Measurements from ENCODE around the gene RIMBP2. TPM values are rescaled to one million over a fixed set of nuclear protein-coding genes. Genes with fewer than 3 reads are reported as not detected.
A peak's percentile ranks its signal among the peaks of the same experiment; 100 is the strongest.

Gene RIMBP2
- total and polyA plus RNA-seq, 9 of the 15 experiments (the other 6 are each of a cell fraction or from before 2014, with no cell fraction given): not detected

DNA sequence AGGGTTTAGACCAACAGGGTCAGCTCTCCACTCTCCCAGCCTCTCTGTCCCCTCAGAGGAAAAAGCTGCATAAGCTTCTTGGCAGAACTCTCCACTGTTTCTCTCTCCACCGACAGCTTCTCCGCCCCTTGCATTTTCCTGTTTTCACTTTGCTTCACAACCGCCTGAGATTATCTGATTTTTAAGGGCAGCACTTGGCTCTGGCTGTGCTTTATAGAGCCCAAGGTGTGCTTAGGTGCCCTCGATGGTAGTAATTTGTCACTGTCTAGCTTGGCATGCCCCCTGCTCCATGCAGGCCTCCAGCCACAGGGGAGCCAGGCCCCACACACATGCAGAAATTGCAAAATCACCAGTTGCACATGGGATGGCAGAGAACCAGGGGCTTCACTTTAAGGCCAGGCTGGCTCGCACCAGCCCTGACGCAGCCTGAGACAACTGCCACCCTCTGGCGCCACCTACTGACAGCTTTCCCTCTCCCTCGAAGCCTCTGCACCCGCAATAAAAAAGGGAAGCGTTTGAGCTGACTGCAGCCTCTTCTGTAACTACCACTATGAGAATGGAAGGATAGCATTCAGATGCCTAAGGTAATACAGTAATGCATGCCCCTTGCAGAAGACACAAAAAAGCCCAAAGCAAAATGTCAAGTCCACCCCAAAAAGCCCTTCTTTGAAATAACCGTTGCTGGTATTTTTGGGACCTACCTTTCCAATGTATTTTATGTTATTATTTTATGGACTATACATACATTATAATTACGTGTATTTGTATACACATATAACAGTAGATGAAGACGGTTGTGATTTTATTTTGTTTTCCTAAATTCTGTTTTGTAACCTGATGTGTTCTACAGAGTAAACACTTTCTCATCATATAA lies 32.0 kb upstream of the RIMBP2 start:
- H3K27ac ChIP-seq (ENCODE audit: extremely low read depth, low read depth, low read length): no peak overlapping the region
- no peaks in the 10 kb centered on the region for H4K20me1 ChIP-seq (replicated peaks; ENCODE audit: control insufficient read depth, insufficient read depth, low read length)
- no peak overlapping the region for H3K4me3 ChIP-seq
- WGBS (ENCODE audit: insufficient coverage, low coverage, missing lambda C conversion rate): under 1% methylated on average over 13 of the region's 13 CpGs
- peak; percentile 84 for FAIRE-seq
- no peak overlapping the region for H3K4me2 ChIP-seq (ENCODE audit: insufficient read depth, low read length)
- no peaks in the 10 kb centered on the region for H3K79me2 ChIP-seq (ENCODE audit: control insufficient read depth, insufficient read depth, low read length)
- H3K9me3 ChIP-seq (replicated peaks; ENCODE audit: control insufficient read depth, insufficient read depth, low read depth, low read length): no peaks in the 10 kb centered on the region
- H3K4me1 ChIP-seq (replicated peaks in 1 of 2; ENCODE audit: control insufficient read depth in 2 of 2, insufficient read depth in 2 of 2, low read length in 2 of 2): no peaks in the 10 kb centered on the region; a peak in 1 of 5 replicates
- H3K27me3 ChIP-seq (ENCODE audit: control insufficient read depth in 2 of 2, insufficient read depth in 2 of 2, low read length in 2 of 2): peaks cover 7 to 26% of the 10 kb centered on the region in 2 experiments
- H2AFZ ChIP-seq (ENCODE audit: low read depth, low read length): no peak overlapping the region
- no peak overlapping the region for H3K9ac ChIP-seq (ENCODE audit: insufficient read depth in 1 of 2, low read depth in 2 of 2, low read length in 2 of 2)
- ChIA-PET CTCF (ENCODE audit: low intra/inter-chr PET ratio) (no interaction called here), POLR2A (interaction anchor here (0.7 to 1.7 kb wide), 5 partner anchors 9 to 1492 kb away, joined by 3 to 5 read pairs (median 4); no protein-coding TSS in a partner anchor)
- H3K36me3 ChIP-seq (ENCODE audit: control insufficient read depth, insufficient read depth, low read length): no peaks in the 10 kb centered on the region
- intact Hi-C loops (cut with micrococcal nuclease) (loop anchor here (2.0 to 10.0 kb wide), 4 partner anchors 86 to 467 kb away; no protein-coding TSS in a partner anchor), in situ Hi-C loops (cut with MboI) (loop anchor here (25.0 kb wide), 1 partner anchor 711 kb away; no protein-coding TSS in a partner anchor)
- no TSS peak for BruUV-seq (replicated peaks)
- peak; percentile 66 to 80 (median 72) for DNase-seq (ENCODE audit: extremely low read depth in 1 of 4, low spot score in 3 of 4)
- peak; percentile 100 for ATAC-seq
- H3K9me1 ChIP-seq (ENCODE audit: control insufficient read depth, insufficient read depth, low read length): no peaks in the 10 kb centered on the region
- no peak for TF ChIP-seq NFRKB (IDR thresholded peaks at IDR 0.05; ENCODE audit: low read depth)
- TF ChIP-seq TARDBP (IDR thresholded peaks at IDR 0.05): 0 out of 2 replicates have a peak, but pooled peaks have one; percentile 46
- peak; percentile 62; the same call in 1 of the 2 replicates for TF ChIP-seq STAG1 (CRISPR knock-in tag; IDR thresholded peaks at IDR 0.05; ENCODE audit: borderline replicate concordance)
- no peak for TF ChIP-seq HEY1 (CRISPR knock-in tag; IDR thresholded peaks at IDR 0.05; ENCODE audit: borderline replicate concordance)
- TF ChIP-seq PHB (CRISPR knock-in tag; IDR thresholded peaks at IDR 0.05): no peak
- no peak for TF ChIP-seq ZC3H11A (IDR thresholded peaks at IDR 0.05; ENCODE audit: low read depth, low read length)
- no peak for TF ChIP-seq FOXM1 (IDR thresholded peaks at IDR 0.05; ENCODE audit: low read depth)
- no peak for TF ChIP-seq FOXM1 (CRISPR knock-in tag; IDR thresholded peaks at IDR 0.05; ENCODE audit: low read depth)
- TF ChIP-seq SMC3 (conservative IDR thresholded peaks at IDR 0.05; ENCODE audit: insufficient read depth, low read depth, low read length): peak; percentile 90
- TF ChIP-seq ZSCAN32 (CRISPR knock-in tag; IDR thresholded peaks at IDR 0.05): no peak
- TF ChIP-seq FOXK2 (conservative IDR thresholded peaks at IDR 0.05 in 1 of 2, IDR thresholded peaks at IDR 0.05 in 1 of 2; ENCODE audit: low read depth in 2 of 2): no peak
- TF ChIP-seq FOXP1 (CRISPR knock-in tag; IDR thresholded peaks at IDR 0.05): no peak
- TF ChIP-seq, protein P1, sequence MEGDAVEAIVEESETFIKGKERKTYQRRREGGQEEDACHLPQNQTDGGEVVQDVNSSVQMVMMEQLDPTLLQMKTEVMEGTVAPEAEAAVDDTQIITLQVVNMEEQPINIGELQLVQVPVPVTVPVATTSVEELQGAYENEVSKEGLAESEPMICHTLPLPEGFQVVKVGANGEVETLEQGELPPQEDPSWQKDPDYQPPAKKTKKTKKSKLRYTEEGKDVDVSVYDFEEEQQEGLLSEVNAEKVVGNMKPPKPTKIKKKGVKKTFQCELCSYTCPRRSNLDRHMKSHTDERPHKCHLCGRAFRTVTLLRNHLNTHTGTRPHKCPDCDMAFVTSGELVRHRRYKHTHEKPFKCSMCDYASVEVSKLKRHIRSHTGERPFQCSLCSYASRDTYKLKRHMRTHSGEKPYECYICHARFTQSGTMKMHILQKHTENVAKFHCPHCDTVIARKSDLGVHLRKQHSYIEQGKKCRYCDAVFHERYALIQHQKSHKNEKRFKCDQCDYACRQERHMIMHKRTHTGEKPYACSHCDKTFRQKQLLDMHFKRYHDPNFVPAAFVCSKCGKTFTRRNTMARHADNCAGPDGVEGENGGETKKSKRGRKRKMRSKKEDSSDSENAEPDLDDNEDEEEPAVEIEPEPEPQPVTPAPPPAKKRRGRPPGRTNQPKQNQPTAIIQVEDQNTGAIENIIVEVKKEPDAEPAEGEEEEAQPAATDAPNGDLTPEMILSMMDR (IDR thresholded peaks at IDR 0.05 in 2 of 3, conservative IDR thresholded peaks at IDR 0.05 in 1 of 3; ENCODE audit: insufficient read depth in 2 of 3, low read depth in 1 of 3, low read length in 3 of 3): peak; percentile 85 to 92 (median 88)
- TF ChIP-seq, protein P2, sequence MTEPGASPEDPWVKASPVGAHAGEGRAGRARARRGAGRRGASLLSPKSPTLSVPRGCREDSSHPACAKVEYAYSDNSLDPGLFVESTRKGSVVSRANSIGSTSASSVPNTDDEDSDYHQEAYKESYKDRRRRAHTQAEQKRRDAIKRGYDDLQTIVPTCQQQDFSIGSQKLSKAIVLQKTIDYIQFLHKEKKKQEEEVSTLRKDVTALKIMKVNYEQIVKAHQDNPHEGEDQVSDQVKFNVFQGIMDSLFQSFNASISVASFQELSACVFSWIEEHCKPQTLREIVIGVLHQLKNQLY (CRISPR knock-in tag; conservative IDR thresholded peaks at IDR 0.05): no peak
- 0 out of 2 replicates have a peak, but pooled peaks have one; percentile 29 for TF ChIP-seq RB1 (IDR thresholded peaks at IDR 0.05; ENCODE audit: low read depth)
- no peak for TF ChIP-seq MEF2D (tag; conservative IDR thresholded peaks at IDR 0.05; ENCODE audit: low read depth)

Measured in K562 (cell line).